Gastrocnemius medialis (tissue), 4 donors: ENCODE measurements around the gene NR2C2.
"Not testable (repeated sequence)": the region's sequence is repeated elsewhere in the genome, so short reads cannot be mapped to it uniquely, and the experiment has no call there.

Experiments
- CTCF ChIP-seq, 5 experiments: fragments of 450-650 bp in 3 of 5; fragments of 200-600 bp in 2 of 5; sonication (generic) in 2 of 5; IDR thresholded peaks in 4 of 5; conservative IDR thresholded peaks in 1 of 5; 1 replicate in 4 of 5; 2 replicates in 1 of 5; pipeline ENCODE4 v1.5.1; 2016 to 2019; ENCODE audit warnings: antibody characterized with exemption in 5 of 5, mild to moderate bottlenecking in 3 of 5, moderate library complexity in 3 of 5
- POLR2A ChIP-seq, 2 donors: fragments of 450-650 bp; IDR thresholded peaks; one replicate each; pipeline ENCODE4 v1.6.1; 2017; ENCODE audit warnings: antibody characterized with exemption in 2 of 2, mild to moderate bottlenecking in 2 of 2, moderate library complexity in 2 of 2

GRCh38 chr3:14999182-14999581 lies 51.8 kb downstream of the NR2C2 start:
- TF ChIP-seq CTCF (IDR thresholded peaks at IDR 0.05 in 4 of 5, conservative IDR thresholded peaks at IDR 0.05 in 1 of 5); POLR2A (IDR thresholded peaks at IDR 0.05): not testable (repeated sequence)
